ENCODE data around the gene ZIM2.

DNA sequence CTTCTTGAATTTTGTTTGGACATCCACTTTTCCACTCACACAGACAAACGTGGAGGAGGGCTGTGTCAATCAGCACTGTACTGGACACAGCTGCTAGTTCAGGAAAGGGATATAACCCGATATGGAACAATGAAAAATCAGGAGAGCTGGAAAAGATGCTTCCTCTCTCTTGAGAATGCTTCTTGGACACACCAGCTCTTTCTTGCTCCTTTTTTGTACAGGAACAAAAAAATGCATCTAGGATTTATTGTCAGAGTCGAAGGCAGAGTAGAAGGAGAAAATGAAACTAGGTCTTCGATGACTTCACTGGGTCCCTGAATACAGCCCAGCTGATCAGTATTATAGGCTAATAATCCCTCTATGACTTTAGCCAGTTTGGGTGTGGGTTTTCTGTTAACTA is 62.2 kb downstream of the ZIM2 start:
- TF ChIP-seq, protein P1, sequence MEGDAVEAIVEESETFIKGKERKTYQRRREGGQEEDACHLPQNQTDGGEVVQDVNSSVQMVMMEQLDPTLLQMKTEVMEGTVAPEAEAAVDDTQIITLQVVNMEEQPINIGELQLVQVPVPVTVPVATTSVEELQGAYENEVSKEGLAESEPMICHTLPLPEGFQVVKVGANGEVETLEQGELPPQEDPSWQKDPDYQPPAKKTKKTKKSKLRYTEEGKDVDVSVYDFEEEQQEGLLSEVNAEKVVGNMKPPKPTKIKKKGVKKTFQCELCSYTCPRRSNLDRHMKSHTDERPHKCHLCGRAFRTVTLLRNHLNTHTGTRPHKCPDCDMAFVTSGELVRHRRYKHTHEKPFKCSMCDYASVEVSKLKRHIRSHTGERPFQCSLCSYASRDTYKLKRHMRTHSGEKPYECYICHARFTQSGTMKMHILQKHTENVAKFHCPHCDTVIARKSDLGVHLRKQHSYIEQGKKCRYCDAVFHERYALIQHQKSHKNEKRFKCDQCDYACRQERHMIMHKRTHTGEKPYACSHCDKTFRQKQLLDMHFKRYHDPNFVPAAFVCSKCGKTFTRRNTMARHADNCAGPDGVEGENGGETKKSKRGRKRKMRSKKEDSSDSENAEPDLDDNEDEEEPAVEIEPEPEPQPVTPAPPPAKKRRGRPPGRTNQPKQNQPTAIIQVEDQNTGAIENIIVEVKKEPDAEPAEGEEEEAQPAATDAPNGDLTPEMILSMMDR (IDR thresholded peaks at IDR 0.05; ENCODE audit: insufficient read depth, low read length, poor library complexity, severe bottlenecking), result no peak
- TF ChIP-seq EZH2phosphoT487 (conservative IDR thresholded peaks at IDR 0.05; ENCODE audit: low read length), result no peak
